ENCODE data around the gene SORL1. TPM values are rescaled to one million over a fixed set of nuclear protein-coding genes. Genes with fewer than 3 reads are reported as not detected.

The SORL1 gene
- polyA plus RNA-seq, 3 donors = 52.5 to 61.9 (median 59.4) TPM

GRCh38 chr11:121587182-121587581 lies 135.1 kb downstream of the SORL1 start:
- peaks cover 77 to 98% of the 10 kb centered on the region in 2 donors for H3K36me3 ChIP-seq (replicated peaks in 1 of 2; ENCODE audit: control insufficient read depth in 1 of 2, insufficient read depth in 2 of 2, low read length in 2 of 2)
- Mint-ChIP-seq H3K27me3 (ENCODE audit: low read depth in 3 of 3) (peaks cover 0 to 3% (median 0%) of the 10 kb centered on the region in 3 donors), H3K27ac (no peak overlapping the region), H3K4me3 (no peak overlapping the region), H3K4me1 (peaks cover 45% of the 10 kb centered on the region), H3K36me3 (peaks cover 95 to 97% of the 10 kb centered on the region in 2 donors), H3K9me3 (no peaks in the 10 kb centered on the region)
- peaks cover 5% of the 10 kb centered on the region for H3K79me2 ChIP-seq (ENCODE audit: insufficient read depth, low read length)
- no peak overlapping the region for H2AFZ ChIP-seq (ENCODE audit: insufficient read depth, low read depth, low read length, poor library complexity, severe bottlenecking)
- no peak overlapping the region for H3K9ac ChIP-seq (ENCODE audit: insufficient read depth, low read length, poor library complexity, severe bottlenecking)
- 83% methylated on average over 2 of the region's 2 CpGs for WGBS (ENCODE audit: insufficient coverage)
- H3K4me1 ChIP-seq (ENCODE audit: control insufficient read depth in 1 of 2, insufficient read depth in 2 of 2, low read length in 2 of 2) = peaks cover 39 to 45% of the 10 kb centered on the region in 2 donors
- peaks cover 76% of the 10 kb centered on the region for H4K20me1 ChIP-seq (ENCODE audit: insufficient read depth, low read length)
- no peak for TF ChIP-seq CTCF (IDR thresholded peaks at IDR 0.05)
- H3K27me3 ChIP-seq (ENCODE audit: control insufficient read depth in 2 of 2, insufficient read depth in 2 of 2, low read length in 2 of 2) = no peaks in the 10 kb centered on the region
- no peaks in the 10 kb centered on the region for H3K9me3 ChIP-seq (replicated peaks in 1 of 2; ENCODE audit: control insufficient read depth in 1 of 2, insufficient read depth in 1 of 2, low read length in 2 of 2)
- no peak overlapping the region for H3K4me3 ChIP-seq (replicated peaks in 1 of 3; ENCODE audit: low read depth in 2 of 3, low read length in 3 of 3)
- H3K4me2 ChIP-seq (replicated peaks; ENCODE audit: extremely low read depth, low read length, poor library complexity, severe bottlenecking) = no peak overlapping the region
- DNase-seq = no peak
- H3K27ac ChIP-seq (ENCODE audit: low read depth in 1 of 2, low read length in 2 of 2) = no peak overlapping the region
- intact Hi-C loops (cut with micrococcal nuclease) = no loop called here

- H2AFZ ChIP-seq (ENCODE audit: insufficient read depth, low read depth, low read length, poor library complexity, severe bottlenecking) = no peak overlapping the region
- H3K9ac ChIP-seq (ENCODE audit: insufficient read depth, low read length, poor library complexity, severe bottlenecking) = no peak overlapping the region
- H3K27me3 ChIP-seq (ENCODE audit: control insufficient read depth in 2 of 2, insufficient read depth in 2 of 2, low read length in 2 of 2) = no peaks in the 10 kb centered on the region
- Mint-ChIP-seq H3K4me1 (peaks cover 38% of the 10 kb centered on the region), H3K27ac (peak overlapping the region; percentile 92 to 98 (median 96)), H3K9me3 (no peaks in the 10 kb centered on the region), H3K4me3 (no peak overlapping the region), H3K27me3 (ENCODE audit: low read depth in 3 of 3) (peaks cover 0 to 3% (median 0%) of the 10 kb centered on the region in 3 donors), H3K36me3 (peaks cover 95 to 98% of the 10 kb centered on the region in 2 donors)
- no peak for TF ChIP-seq CTCF (IDR thresholded peaks at IDR 0.05)
- H3K4me2 ChIP-seq (replicated peaks; ENCODE audit: extremely low read depth, low read length, poor library complexity, severe bottlenecking) = no peak overlapping the region
- H3K27ac ChIP-seq (ENCODE audit: low read depth in 1 of 2, low read length in 2 of 2) = peak overlapping the region; percentile 76 to 93
- peaks cover 5% of the 10 kb centered on the region for H3K79me2 ChIP-seq (ENCODE audit: insufficient read depth, low read length)
- peaks cover 38 to 40% of the 10 kb centered on the region in 2 donors for H3K4me1 ChIP-seq (ENCODE audit: control insufficient read depth in 1 of 2, insufficient read depth in 2 of 2, low read length in 2 of 2)
- peaks cover 76% of the 10 kb centered on the region for H4K20me1 ChIP-seq (ENCODE audit: insufficient read depth, low read length)
- no peaks in the 10 kb centered on the region for H3K9me3 ChIP-seq (replicated peaks in 1 of 2; ENCODE audit: control insufficient read depth in 1 of 2, insufficient read depth in 1 of 2, low read length in 2 of 2)
- H3K4me3 ChIP-seq (replicated peaks in 1 of 3; ENCODE audit: low read depth in 2 of 3, low read length in 3 of 3) = no peak overlapping the region
- peaks cover 82 to 98% of the 10 kb centered on the region in 2 donors for H3K36me3 ChIP-seq (replicated peaks in 1 of 2; ENCODE audit: control insufficient read depth in 1 of 2, insufficient read depth in 2 of 2, low read length in 2 of 2)
- DNase-seq = peak in 1 of 3 donors; percentile 31
- 0% methylated on average over 5 of the region's 8 CpGs for WGBS (ENCODE audit: insufficient coverage)
- intact Hi-C loops (cut with micrococcal nuclease) = no loop called here
Measured at GRCh38 chr11:121588747-121589146, 136.6 kb downstream of the SORL1 start.

Data from CD14-positive monocyte (primary cell).